ENCODE measurements around the gene ATAD3B.
"Not testable (repeated sequence)": the region's sequence is repeated elsewhere in the genome, so short reads cannot be mapped to it uniquely, and the experiment has no call there.

Gene ATAD3B

GRCh38 chr1:1483714-1484113 is 12.1 kb downstream of the ATAD3B start:
- FAIRE-seq, result no peak

DNA sequence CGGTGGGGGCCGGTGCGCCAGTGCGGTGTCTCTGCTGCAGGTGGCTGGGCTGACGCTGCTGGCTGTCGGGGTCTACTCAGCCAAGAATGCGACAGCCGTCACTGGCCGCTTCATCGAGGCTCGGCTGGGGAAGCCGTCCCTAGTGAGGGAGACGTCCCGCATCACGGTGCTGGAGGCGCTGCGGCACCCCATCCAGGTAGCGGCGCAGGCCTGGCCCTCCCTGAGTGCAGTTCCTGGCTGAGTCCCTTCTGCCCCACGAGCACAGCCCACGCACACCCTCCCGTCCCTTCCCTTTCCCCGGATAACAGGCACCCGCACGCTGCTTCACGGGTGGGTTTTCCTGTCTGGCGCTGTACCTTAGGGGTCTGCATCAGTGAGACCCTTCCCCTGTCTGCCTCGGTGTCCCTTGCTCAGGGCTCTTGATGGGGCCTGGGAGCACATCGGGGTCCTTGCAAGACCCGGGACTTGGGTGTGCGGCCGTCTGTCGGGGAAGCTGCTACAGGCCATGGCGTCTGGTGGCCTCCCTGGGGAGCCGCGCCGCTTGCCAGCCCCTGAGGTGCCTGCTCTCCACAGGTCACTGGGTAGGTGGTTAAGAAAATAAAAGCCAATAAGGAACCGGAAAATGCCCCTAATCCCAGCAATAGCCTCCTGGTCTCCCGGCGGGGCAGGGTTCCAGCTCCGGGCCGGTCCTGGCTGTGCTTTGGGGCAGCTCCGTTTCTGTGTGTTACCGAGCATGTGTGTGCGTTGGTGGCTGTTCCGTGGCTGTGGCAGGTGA is 13.6 kb downstream of the ATAD3B start:
- not testable (repeated sequence) for FAIRE-seq

DNA sequence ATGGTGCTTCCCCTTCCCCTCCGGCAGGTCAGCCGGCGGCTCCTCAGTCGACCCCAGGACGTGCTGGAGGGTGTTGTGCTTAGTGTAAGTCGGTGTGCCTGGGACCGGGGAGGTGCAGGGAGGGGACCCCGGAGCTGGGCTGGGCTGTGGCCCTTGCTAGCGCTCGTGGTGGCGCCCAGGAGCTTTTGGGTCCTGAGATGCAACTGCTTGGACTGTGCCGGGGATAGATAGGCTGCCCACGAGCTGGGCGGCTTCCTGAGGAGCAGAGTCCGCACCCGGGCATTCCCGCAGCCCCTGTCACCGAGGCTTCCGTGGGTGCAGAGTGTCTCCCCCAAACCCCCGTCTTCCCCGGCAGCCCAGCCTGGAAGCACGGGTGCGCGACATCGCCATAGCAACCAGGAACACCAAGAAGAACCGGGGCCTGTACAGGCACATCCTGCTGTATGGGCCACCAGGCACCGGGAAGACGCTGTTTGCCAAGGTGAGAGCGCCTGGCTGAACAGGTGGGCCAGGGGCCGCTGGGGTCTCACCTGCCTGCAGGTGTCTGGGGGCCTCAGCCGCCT is 14.3 kb downstream of the ATAD3B start:
- FAIRE-seq, result not testable (repeated sequence)

GRCh38 chr1:1487701-1488100 is 16.1 kb downstream of the ATAD3B start:
- FAIRE-seq, result no peak

GRCh38 chr1:1489231-1489630 is 17.7 kb downstream of the ATAD3B start:
- FAIRE-seq, result no peak

DNA sequence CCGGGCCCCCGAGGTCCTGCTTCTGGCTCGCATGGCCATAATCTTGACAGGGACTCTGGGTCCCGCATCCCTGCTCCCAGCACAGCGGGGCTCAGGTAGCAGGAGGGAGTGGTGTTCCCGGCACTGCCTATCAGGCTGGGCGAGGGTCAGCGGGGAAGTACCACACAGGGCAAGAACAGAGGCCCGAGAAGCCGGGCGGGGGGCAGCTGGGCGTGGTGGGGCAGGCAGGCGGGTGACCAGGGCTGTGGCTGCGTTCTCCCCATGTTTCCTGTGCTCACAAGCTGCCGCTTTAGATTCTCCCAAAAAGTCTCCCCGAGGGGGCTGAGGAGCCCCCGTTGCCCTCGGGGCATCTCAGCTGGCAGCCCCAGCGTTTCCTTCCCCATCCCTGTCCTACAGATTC is 18.3 kb downstream of the ATAD3B start:
- FAIRE-seq, result no peak

- no peak for FAIRE-seq
Observed at GRCh38 chr1:1490633-1491230, 19.2 kb downstream of the ATAD3B start.

GRCh38 chr1:1491601-1492000 is 20.0 kb downstream of the ATAD3B start:
- FAIRE-seq, result no peak

- FAIRE-seq, result not testable (repeated sequence)
Observed at GRCh38 chr1:1494311-1494710, 22.7 kb downstream of the ATAD3B start.

GRCh38 chr1:1495461-1495975 is 24.0 kb downstream of the ATAD3B start:
- not testable (repeated sequence) for FAIRE-seq

DNA sequence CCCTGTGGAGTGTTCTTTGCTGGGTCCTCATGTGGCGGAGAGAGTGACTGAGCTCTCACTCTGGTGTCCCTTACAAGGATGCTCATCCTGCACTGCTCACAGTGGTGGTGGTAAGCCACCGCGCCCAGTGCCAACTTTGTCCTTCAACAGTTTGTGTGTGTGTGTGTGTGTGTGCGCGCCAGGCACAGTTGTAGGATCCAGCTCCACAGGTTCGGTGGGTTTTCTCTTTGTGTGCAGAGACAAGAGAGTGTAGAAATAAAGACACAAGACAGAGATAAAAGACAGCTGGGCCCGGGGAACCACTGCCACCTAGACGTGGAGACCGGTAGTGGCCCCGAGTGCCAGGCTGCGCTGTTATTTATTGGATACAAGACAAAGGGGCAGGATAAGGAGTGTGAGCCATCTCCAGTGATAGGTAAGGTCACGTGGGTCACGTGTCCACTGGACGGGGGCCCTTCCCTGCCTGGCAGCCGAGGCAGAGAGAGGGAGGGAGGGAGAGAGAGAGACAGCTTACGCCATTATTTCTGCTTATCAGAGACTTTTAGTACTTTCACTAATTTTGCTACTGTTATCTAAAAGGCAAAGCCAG is 33.3 kb downstream of the ATAD3B start:
- FAIRE-seq, result peak; percentile 30

DNA sequence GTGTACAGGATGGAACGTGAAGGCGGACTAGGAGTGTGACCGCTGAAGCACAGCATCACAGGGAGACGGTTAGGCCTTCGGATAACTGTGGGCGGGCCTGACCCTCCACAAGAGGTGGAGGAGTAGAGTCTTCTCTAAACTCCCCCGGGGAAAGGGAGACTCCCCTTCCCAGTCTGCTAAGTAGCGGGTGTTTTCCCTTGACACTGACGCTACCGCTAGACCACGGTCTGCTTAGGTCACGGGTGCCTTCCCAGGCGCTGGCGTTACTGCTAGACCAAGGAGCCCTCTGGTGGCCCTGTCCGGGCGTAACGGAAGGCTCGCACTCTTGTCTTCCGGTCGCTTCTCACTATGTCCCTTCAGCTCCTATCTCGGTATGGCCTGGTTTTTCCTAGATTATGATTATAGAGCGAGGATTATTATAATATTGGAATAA is 33.8 kb downstream of the ATAD3B start:
- FAIRE-seq, result not testable (repeated sequence)

DNA sequence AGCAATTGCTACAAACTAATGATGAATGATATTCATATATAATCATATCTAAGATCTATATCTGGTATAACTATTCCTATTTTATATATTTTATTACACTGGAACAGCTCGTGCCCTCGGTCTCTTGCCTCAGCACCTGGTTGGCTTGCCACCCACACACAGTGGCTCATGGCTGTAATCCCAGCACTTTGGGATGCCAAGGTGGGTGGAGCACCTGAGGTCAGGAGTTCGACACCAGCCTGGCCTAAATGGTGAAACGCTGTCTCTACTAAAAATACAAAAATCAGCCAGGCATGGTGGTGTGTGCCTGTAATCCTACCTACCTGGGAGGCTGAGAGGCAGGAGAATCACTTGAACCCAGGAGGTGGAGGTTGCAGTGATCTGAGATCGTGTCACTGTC is 34.2 kb downstream of the ATAD3B start:
- FAIRE-seq, result not testable (repeated sequence)

DNA sequence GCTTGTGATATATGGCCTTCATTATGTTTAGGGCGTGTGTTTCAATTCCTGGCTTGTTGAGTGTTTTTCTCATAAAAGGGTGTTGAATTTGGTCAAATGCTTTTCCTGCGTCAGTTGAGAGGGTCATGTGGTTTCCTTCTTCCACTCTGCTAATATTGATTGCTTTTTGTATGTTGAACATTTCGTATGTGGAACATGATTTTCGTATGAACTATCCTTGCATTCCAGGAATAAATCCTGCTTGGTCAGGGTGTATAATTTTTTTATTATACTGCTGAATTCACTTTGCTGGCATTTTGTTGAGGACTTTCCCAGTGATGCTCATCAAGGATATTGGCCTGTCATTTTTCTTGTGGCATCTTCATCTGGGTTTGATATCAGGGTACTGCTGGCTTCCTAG is 35.7 kb downstream of the ATAD3B start:
- FAIRE-seq, result no peak

DNA sequence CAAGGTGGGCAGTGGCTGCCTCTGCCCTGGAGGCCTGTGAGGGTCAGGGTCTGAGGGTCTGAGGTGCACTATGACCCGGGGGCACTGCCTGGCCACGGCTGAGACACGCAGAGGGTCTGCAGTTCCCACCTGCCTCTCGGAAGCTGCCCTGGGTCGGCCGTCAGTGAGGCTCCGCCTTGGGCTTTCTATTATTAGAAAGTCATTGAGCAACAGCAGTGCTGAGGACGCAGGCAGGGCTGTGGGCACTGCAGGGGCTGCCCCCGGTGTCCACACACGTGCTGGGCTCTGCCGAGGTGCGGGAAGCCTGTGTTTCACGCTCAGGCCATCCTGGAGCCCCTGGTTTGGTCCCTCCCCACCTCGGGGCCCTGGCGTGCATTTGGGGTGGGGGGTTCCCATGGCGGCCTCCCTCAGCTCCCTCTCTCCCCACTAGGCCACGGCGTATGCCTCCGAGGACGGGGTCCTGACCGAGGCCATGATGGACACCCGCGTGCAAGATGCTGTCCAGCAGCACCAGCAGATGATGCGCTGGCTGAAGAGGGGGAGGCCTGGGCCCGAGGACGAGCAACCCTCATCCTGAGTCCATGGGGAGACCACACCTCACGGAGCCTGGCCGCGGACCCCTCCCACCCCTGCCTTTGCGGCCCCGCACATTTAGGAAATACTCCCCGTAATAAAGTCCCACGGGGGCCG is 37.4 kb downstream of the ATAD3B start:
- not testable (repeated sequence) for FAIRE-seq

DNA sequence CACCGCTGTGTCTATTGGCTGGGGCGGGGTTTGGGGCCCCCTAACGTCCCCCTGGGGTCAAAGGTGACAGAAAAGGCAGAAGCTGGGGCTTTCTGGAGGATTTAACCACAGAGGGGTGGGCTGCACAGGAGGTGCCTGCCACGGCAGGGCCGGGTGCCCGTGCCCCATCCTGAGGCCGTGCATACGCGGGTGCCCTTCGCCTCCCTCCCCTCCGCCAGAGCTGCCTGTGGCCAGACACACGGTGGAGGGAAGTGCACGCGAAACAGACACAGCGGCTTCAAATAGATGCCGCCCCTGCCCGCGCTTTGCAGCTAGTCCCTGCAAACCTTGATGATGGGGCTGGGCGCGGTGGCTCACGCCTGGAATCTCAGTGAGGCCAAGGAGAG is 37.9 kb downstream of the ATAD3B start:
- not testable (repeated sequence) for FAIRE-seq

GRCh38 chr1:1510912-1511532 is 39.5 kb downstream of the ATAD3B start:
- no peak for FAIRE-seq

GRCh38 chr1:1511533-1512285 is 40.1 kb downstream of the ATAD3B start, which contains the start of gene ATAD3A:
Gene ATAD3A (plus strand): TSS chr1:1512162. CDS start chr1:1512269, 107 bp downstream.
- no peak for FAIRE-seq

DNA sequence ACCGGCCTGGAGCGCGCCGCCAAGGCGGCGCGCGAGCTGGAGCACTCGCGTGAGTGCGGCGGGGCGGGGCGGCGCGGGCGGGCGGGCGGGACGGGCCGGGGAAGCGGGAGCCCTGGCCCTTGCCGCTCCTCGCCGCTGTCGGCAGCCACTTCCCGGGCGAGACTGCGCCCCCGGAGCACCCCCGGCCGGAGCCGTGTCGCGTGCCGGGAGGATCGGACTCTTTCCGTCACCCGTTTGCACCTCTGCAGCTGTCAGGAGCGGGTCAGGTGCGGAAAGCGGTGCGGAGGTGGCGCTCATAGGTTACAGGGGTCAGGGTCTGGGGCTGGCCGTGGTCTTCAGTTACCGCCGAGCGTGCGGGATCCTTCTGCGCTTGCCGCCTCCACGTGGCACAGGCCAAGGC is 40.9 kb downstream of the ATAD3B start:
- FAIRE-seq, result not testable (repeated sequence)

- not testable (repeated sequence) for FAIRE-seq
Observed at GRCh38 chr1:1513675-1514074, 42.1 kb downstream of the ATAD3B start.

- FAIRE-seq, result not testable (repeated sequence)
Observed at GRCh38 chr1:1514376-1514775, 42.8 kb downstream of the ATAD3B start.
